Neutrophil (primary cell): ENCODE data around the gene LMOD1.

Experiments
- H3K27ac ChIP-seq: fragments of 200-600 bp; sonication (generic); 2 replicates; pipeline ENCODE4 v1.5.1; 2016; ENCODE audit warnings: mild to moderate bottlenecking, moderate library complexity
- H3K27me3 ChIP-seq: fragments of 200-600 bp; sonication (generic); 2 replicates; pipeline ENCODE4 v1.6.0; 2016; ENCODE audit warnings: mild to moderate bottlenecking
- H3K36me3 ChIP-seq: fragments of 200-600 bp; sonication (generic); 2 replicates; pipeline ENCODE4 v1.5.1; 2017
- H3K4me1 ChIP-seq, 2 experiments: fragments of 200-600 bp in 1 of 2; sonication (generic) in 1 of 2; 1 replicate in 1 of 2; 2 replicates in 1 of 2; pipeline versions ENCODE4 v1.5.1 to v1.6.1; 2013 to 2016; ENCODE audit warnings: low read depth in 1 of 2, low read length in 1 of 2, mild to moderate bottlenecking in 1 of 2, moderate library complexity in 1 of 2; ENCODE audit not compliant: control insufficient read depth in 1 of 2, insufficient read depth in 1 of 2
- H3K4me3 ChIP-seq, 2 experiments: fragments of 200-600 bp in 1 of 2; sonication (generic) in 1 of 2; 1 replicate in 1 of 2; 2 replicates in 1 of 2; pipeline ENCODE4 v1.5.1; 2013 to 2016; ENCODE audit warnings: low read depth in 1 of 2, low read length in 1 of 2, mild to moderate bottlenecking in 1 of 2, moderate library complexity in 1 of 2
- H3K9me3 ChIP-seq: fragments of 200-600 bp; sonication (generic); 2 replicates; pipeline ENCODE4 v1.5.1; 2016
- TF ChIP-seq, protein P1 (sequence below): fragments of 200-600 bp; sonication (generic); IDR thresholded peaks from 2 replicates; pipeline ENCODE4 v1.5.1; 2016; ENCODE audit warnings: antibody characterized with exemption

Gene LMOD1

GRCh38 chr1:201850053-201850397 lies 96.3 kb downstream of the LMOD1 start:
- no peak overlapping the region for H3K4me3 ChIP-seq
- peaks cover 0 to 5% of the 10 kb centered on the region in 2 experiments for H3K4me1 ChIP-seq
- peaks cover 54% of the 10 kb centered on the region for H3K36me3 ChIP-seq
- TF ChIP-seq, protein P1, sequence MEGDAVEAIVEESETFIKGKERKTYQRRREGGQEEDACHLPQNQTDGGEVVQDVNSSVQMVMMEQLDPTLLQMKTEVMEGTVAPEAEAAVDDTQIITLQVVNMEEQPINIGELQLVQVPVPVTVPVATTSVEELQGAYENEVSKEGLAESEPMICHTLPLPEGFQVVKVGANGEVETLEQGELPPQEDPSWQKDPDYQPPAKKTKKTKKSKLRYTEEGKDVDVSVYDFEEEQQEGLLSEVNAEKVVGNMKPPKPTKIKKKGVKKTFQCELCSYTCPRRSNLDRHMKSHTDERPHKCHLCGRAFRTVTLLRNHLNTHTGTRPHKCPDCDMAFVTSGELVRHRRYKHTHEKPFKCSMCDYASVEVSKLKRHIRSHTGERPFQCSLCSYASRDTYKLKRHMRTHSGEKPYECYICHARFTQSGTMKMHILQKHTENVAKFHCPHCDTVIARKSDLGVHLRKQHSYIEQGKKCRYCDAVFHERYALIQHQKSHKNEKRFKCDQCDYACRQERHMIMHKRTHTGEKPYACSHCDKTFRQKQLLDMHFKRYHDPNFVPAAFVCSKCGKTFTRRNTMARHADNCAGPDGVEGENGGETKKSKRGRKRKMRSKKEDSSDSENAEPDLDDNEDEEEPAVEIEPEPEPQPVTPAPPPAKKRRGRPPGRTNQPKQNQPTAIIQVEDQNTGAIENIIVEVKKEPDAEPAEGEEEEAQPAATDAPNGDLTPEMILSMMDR: no peak
- H3K27ac ChIP-seq: no peak overlapping the region
- H3K27me3 ChIP-seq: no peaks in the 10 kb centered on the region
- H3K9me3 ChIP-seq: no peaks in the 10 kb centered on the region

GRCh38 chr1:201849372-201850052 lies 96.8 kb downstream of the LMOD1 start:
- Histone ChIP-seq H3K9me3 (no peaks in the 10 kb centered on the region), H3K27ac (no peak overlapping the region), H3K4me1 (peaks cover 0 to 5% of the 10 kb centered on the region in 2 experiments), H3K4me3 (no peak overlapping the region), H3K27me3 (no peaks in the 10 kb centered on the region), H3K36me3 (peaks cover 49% of the 10 kb centered on the region)
- TF ChIP-seq, protein P1: no peak

- H3K27me3 ChIP-seq: no peaks in the 10 kb centered on the region
- H3K4me3 ChIP-seq: no peak overlapping the region
- H3K4me1 ChIP-seq: peaks cover 0 to 5% of the 10 kb centered on the region in 2 experiments
- no peaks in the 10 kb centered on the region for H3K9me3 ChIP-seq
- H3K27ac ChIP-seq: no peak overlapping the region
- TF ChIP-seq, protein P1: no peak
- peaks cover 36% of the 10 kb centered on the region for H3K36me3 ChIP-seq
Observed at GRCh38 chr1:201848230-201848629, 98.1 kb downstream of the LMOD1 start.

- no peaks in the 10 kb centered on the region for H3K27me3 ChIP-seq
- H3K36me3 ChIP-seq: peaks cover 26% of the 10 kb centered on the region
- no peaks in the 10 kb centered on the region for H3K9me3 ChIP-seq
- no peak overlapping the region for H3K27ac ChIP-seq
- TF ChIP-seq, protein P1: no peak
- H3K4me1 ChIP-seq: peaks cover 10 to 14% of the 10 kb centered on the region in 2 experiments
- no peak overlapping the region for H3K4me3 ChIP-seq
Observed at GRCh38 chr1:201847150-201847549, 99.2 kb downstream of the LMOD1 start.
